22Rv1 (cell line): ENCODE data around the gene LETMD1.

Experiments
- ZFX ChIP-seq: fragments of 450-650 bp; IDR thresholded peaks from 2 replicates; pipeline ENCODE4 v1.6.1; 2017; ENCODE audit warnings: antibody characterized with exemption, borderline replicate concordance
- TF ChIP-seq, protein P1 (sequence below): fragments of 450-650 bp; IDR thresholded peaks from 2 replicates; pipeline ENCODE4 v1.5.1; 2017; ENCODE audit warnings: mild to moderate bottlenecking

DNA sequence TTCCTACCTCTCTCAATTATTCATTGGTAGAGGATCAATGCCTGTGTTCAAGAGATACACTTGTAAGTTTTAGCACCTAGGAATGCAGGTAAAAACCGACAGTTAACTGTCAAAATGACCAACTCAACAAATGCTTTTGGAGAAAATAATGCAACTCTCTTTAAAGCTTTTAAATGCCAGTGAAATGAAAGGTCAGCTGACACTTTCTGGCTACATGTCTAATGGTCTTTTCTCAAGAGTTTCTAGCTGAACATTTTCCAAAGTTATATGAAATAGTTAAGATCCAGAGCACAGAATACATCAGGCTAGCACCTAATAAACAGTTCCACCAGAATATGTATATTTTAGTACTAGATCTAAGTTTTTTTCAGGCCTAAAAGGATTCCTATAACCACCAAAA is 33.3 kb downstream of the LETMD1 start:
- TF ChIP-seq, protein P1, sequence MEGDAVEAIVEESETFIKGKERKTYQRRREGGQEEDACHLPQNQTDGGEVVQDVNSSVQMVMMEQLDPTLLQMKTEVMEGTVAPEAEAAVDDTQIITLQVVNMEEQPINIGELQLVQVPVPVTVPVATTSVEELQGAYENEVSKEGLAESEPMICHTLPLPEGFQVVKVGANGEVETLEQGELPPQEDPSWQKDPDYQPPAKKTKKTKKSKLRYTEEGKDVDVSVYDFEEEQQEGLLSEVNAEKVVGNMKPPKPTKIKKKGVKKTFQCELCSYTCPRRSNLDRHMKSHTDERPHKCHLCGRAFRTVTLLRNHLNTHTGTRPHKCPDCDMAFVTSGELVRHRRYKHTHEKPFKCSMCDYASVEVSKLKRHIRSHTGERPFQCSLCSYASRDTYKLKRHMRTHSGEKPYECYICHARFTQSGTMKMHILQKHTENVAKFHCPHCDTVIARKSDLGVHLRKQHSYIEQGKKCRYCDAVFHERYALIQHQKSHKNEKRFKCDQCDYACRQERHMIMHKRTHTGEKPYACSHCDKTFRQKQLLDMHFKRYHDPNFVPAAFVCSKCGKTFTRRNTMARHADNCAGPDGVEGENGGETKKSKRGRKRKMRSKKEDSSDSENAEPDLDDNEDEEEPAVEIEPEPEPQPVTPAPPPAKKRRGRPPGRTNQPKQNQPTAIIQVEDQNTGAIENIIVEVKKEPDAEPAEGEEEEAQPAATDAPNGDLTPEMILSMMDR: no peak
- no peak for TF ChIP-seq ZFX
